ENCODE data around the gene MRGPRX4. TPM values are rescaled to one million over a fixed set of nuclear protein-coding genes. Genes with fewer than 3 reads are reported as not detected.
"Not testable (repeated sequence)": the region's sequence is repeated elsewhere in the genome, so short reads cannot be mapped to it uniquely, and the experiment has no call there.

The MRGPRX4 gene
- total RNA-seq: not detected
- long read RNA-seq: 0 reads

- DNase-seq (ENCODE audit: low spot score): no peak
- intact Hi-C loops (cut with DNase I): no loop called here
Measured at GRCh38 chr11:18172666-18173065, at the start of gene MRGPRX4. Gene MRGPRX4, plus strand, starts transcription at chr11:18172837. Its CDS starts 420 bp downstream, at chr11:18173257.

GRCh38 chr11:18131115-18131514, 41.5 kb upstream of the MRGPRX4 start:
- intact Hi-C loops (cut with DNase I); DNase-seq (ENCODE audit: low spot score): not testable (repeated sequence)

- intact Hi-C loops (cut with DNase I): no loop called here
- DNase-seq (ENCODE audit: low spot score): no peak
Measured at GRCh38 chr11:18132341-18132740, 40.3 kb upstream of the MRGPRX4 start, which contains the start of gene MRGPRX3. Gene MRGPRX3, plus strand, starts transcription at chr11:18132571. Its CDS starts 4,632 bp downstream, at chr11:18137203.

- no peak for DNase-seq (ENCODE audit: low spot score)
- intact Hi-C loops (cut with DNase I): no loop called here
Measured at GRCh38 chr11:18135308-18135707, 37.3 kb upstream of the MRGPRX4 start.

GRCh38 chr11:18137186-18137800, 35.3 kb upstream of the MRGPRX4 start:
- no peak for DNase-seq (ENCODE audit: low spot score)
- intact Hi-C loops (cut with DNase I): no loop called here

GRCh38 chr11:18140145-18140544, 32.5 kb upstream of the MRGPRX4 start:
- no peak for DNase-seq (ENCODE audit: low spot score)
- intact Hi-C loops (cut with DNase I): no loop called here

- no peak for DNase-seq (ENCODE audit: low spot score)
- intact Hi-C loops (cut with DNase I): no loop called here
Measured at GRCh38 chr11:18144243-18144642, 28.4 kb upstream of the MRGPRX4 start.

- no peak for DNase-seq (ENCODE audit: low spot score)
- intact Hi-C loops (cut with DNase I): no loop called here
Measured at GRCh38 chr11:18145025-18145424, 27.6 kb upstream of the MRGPRX4 start.

GRCh38 chr11:18145837-18146236, 26.8 kb upstream of the MRGPRX4 start:
- no peak for DNase-seq (ENCODE audit: low spot score)
- intact Hi-C loops (cut with DNase I): no loop called here

GRCh38 chr11:18151581-18151980, 21.1 kb upstream of the MRGPRX4 start:
- intact Hi-C loops (cut with DNase I): no loop called here

GRCh38 chr11:18168372-18168771, 4.3 kb upstream of the MRGPRX4 start:
- no peak for DNase-seq (ENCODE audit: low spot score)
- intact Hi-C loops (cut with DNase I): no loop called here

More at GRCh38 chr11:18151581-18151980, 21.1 kb upstream of the MRGPRX4 start:
- DNase-seq (ENCODE audit: low spot score): no peak

GRCh38 chr11:18171377-18172000, 1.1 kb upstream of the MRGPRX4 start:
- DNase-seq (ENCODE audit: low spot score): no peak
- intact Hi-C loops (cut with DNase I): no loop called here

GRCh38 chr11:18173225-18173866, 709 bp downstream of the MRGPRX4 start:
- DNase-seq (ENCODE audit: low spot score): no peak

GRCh38 chr11:18188796-18189195, 16.2 kb downstream of the MRGPRX4 start:
- DNase-seq (ENCODE audit: low spot score): no peak
- intact Hi-C loops (cut with DNase I): no loop called here

More at GRCh38 chr11:18173225-18173866, 709 bp downstream of the MRGPRX4 start:
- intact Hi-C loops (cut with DNase I): no loop called here

- DNase-seq (ENCODE audit: low spot score); intact Hi-C loops (cut with DNase I): not testable (repeated sequence)
Measured at GRCh38 chr11:18189476-18190245, 17.0 kb downstream of the MRGPRX4 start.

GRCh38 chr11:18191376-18191775, 18.7 kb downstream of the MRGPRX4 start:
- DNase-seq (ENCODE audit: low spot score): no peak
- intact Hi-C loops (cut with DNase I): no loop called here

GRCh38 chr11:18193010-18193409, 20.4 kb downstream of the MRGPRX4 start:
- no peak for DNase-seq (ENCODE audit: low spot score)
- intact Hi-C loops (cut with DNase I): no loop called here

- DNase-seq (ENCODE audit: low spot score): no peak
- intact Hi-C loops (cut with DNase I): no loop called here
Measured at GRCh38 chr11:18196532-18196931, 23.9 kb downstream of the MRGPRX4 start.

GRCh38 chr11:18197738-18198137, 25.1 kb downstream of the MRGPRX4 start:
- intact Hi-C loops (cut with DNase I): not testable (repeated sequence)

GRCh38 chr11:18203723-18204122, 31.1 kb downstream of the MRGPRX4 start:
- no peak for DNase-seq (ENCODE audit: low spot score)
- intact Hi-C loops (cut with DNase I): no loop called here

More at GRCh38 chr11:18197738-18198137, 25.1 kb downstream of the MRGPRX4 start:
- not testable (repeated sequence) for DNase-seq (ENCODE audit: low spot score)

All from cardiac septum (tissue), 1 donor.